Spleen (tissue), 7 donors: ENCODE data around the gene SNRNP25.

Experiments
- CTCF ChIP-seq, 11 experiments: fragments of 200-600 bp in 7 of 11; fragments of 450-650 bp in 4 of 11; sonication (generic) in 4 of 11; IDR thresholded peaks in 8 of 11; conservative IDR thresholded peaks in 3 of 11; 1 replicate in 7 of 11; 2 replicates in 4 of 11; pipeline versions ENCODE4 v1.4.0 to v1.8.0; 2016 to 2021; ENCODE audit warnings: antibody characterized with exemption in 11 of 11, inconsistent platforms in 4 of 11, mild to moderate bottlenecking in 1 of 11
- POLR2A ChIP-seq, 3 donors: fragments of 450-650 bp; IDR thresholded peaks; one replicate each; pipeline ENCODE4 v1.5.1; 2017; ENCODE audit warnings: antibody characterized with exemption in 3 of 3, mild to moderate bottlenecking in 1 of 3
- POLR2AphosphoS5 ChIP-seq, 3 donors: sonication (generic); formaldehyde crosslinking; IDR thresholded peaks; one replicate each; pipeline ENCODE4 v1.5.1; 2017; ENCODE audit warnings: antibody characterized with exemption in 3 of 3
- donor health status: DM: no; HTN: no; CAD: no; lungs with moderate emphysema.
- donor health status: DM: no; HTN: no; CAD: no.
- donor health status: DM: no; HTN: no; CAD: no.

DNA sequence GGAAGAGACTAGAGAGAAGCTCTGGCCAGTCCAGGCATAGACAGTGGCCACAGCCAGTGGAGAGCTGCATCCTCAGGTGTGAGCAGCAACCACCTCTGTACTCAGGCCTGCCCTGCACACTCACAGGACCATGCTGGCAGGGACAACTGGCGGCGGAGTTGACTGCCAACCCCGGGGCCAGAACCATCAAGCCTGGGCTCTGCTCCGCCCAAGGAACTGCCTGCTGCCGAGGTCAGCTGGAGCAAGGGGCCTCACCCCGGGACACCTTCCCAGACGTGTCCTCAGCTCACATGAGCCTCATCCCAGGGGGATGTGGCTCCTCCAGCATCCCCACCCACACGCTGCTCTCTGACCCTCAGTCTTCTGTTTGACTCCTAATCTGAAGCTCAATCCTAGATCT lies 15.6 kb downstream of the SNRNP25 start:
- TF ChIP-seq CTCF (IDR thresholded peaks at IDR 0.05 in 8 of 11, conservative IDR thresholded peaks at IDR 0.05 in 3 of 11) = no peak
- no peak for TF ChIP-seq POLR2A (IDR thresholded peaks at IDR 0.05)
- no peak for TF ChIP-seq POLR2AphosphoS5 (IDR thresholded peaks at IDR 0.05)
